NCI-H82 treated with DMSO at 0.1 percent for 48 hours (cell line): ENCODE data around the gene EXPH5.
A peak's percentile ranks its signal among the peaks of the same experiment; 100 is the strongest.

Experiments used
- DNase-seq: peaks from one replicate; lab custom pipeline; 2025; ENCODE audit not compliant: unreplicated experiment; lab: John Stamatoyannopoulos, UW

EXPH5 gene

DNA sequence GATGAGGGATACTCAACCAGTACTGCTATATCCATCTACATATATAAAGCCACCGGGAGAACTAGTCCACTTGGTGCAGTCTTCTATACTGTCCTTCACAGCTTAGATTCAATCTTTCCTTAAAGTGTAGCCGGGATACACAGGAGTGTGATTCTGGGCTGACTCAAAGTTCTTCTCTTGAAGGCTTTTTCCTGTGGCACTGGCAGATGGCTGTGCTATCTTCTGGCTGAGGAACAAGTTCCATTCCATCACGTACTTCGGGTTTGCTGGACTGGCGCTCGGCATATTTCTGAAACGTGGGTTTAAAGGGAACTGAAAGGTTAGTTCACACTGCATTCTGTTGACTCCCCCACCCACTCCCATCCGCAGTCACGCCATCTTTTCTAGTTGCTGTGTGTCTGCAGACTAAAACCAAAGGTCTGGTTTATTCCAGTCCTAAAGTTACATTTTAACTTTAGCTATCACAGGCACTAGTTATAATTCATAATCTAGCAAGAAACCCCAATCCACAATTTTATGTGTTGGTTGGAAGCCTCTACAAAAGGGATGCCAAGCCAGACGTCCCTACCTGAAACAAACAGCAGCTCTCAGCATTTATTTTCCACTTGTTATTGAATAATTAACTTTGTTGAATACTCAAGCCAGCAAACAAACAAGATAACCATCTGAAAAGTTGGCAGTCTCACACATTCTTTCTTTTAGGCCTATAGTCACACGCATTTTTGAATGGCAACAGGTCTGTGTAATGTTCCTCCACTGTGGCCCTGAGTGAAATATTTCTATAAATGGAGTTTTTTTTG, 118.7 kb downstream of the EXPH5 start:
- no peak for DNase-seq

DNA sequence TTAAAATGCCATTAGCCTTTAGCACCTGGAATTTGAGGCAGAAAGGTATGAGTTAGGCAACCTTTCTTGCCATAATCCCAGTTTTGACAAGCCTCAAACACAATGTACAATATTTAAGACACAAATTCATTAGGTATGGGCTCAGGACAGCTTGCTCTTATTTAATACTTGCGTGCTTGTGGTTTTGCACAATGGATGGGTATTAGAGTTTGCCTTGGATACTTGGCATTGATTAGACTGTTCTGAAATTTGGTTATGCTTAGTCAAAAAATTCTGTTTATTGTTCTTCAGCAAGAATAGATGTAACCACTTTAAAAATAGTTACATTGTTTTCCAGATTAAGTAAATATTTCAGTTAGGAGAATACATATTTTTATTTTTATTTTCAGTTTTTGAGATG, 120.9 kb downstream of the EXPH5 start:
- DNase-seq, result no peak

GRCh38 chr11:108468478-108468864, 125.1 kb downstream of the EXPH5 start:
- DNase-seq, result no peak

DNA sequence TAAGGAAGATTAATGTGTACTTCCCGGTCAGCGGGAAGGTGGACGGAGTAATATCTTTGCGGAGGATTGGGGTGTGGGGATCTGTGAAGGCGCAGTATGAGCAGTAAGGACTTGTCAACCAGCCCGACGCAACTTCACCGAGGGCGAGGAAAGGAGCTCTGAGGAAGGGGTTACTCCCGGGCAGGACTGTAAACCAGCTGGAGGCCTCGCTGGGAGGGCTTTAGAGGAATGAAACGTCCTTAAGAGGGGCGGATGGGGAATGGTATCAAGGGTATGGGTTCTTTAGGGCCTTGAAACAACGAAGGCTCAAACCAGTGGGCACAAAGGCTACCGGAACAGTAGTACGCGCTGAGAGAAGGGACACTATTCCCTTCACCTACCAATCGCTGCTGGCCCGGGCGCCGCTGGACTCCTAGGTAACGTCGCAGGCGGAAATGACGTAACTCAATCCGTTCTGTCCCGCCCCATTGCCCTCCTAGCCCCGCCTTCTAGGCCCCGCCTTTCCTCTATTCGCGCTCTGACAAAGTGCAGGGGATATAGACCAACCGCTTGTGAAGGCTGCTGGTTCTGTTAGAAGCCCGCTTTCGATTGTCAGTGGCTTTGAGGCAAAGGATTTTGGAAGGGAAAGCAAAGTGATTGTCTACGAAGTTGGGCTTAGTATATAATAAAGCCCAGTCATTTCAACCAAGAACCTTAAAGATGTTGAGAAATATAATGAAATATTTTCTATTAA, 126.3 kb downstream of the EXPH5 start, which contains the start of gene C11orf65:
TSS of gene C11orf65 (minus strand) at position 439 of the 733 bp plus-strand sequence. CDS start 5,970 bp downstream, outside the sequence.
- peak; percentile 79 for DNase-seq

GRCh38 chr11:108466405-108466804, 127.2 kb downstream of the EXPH5 start:
- DNase-seq, result no peak
